OCI-LY7 (cell line): ENCODE results near the gene OR10R2. TPM values are rescaled to one million over a fixed set of nuclear protein-coding genes. Genes with fewer than 3 reads are reported as not detected.

Experiments used
- BruUV-seq: library from RNA; stranded (reverse); fragments of 400-500 nt; replicated peaks from 2 replicates; lab custom pipeline; 2021; lab: Mats Ljungman, UMichigan
- CTCF ChIA-PET: fragments of 300-600 bp; sonication (Branson Sonifier 250); formaldehyde crosslinking; loops from one replicate; lab custom pipeline; 2022; ENCODE audit warnings: antibody characterized with exemption; ENCODE audit not compliant: unreplicated experiment; lab: Charles Lee
- POLR2A ChIA-PET: fragments of 300-600 bp; sonication (Branson Sonifier 250); formaldehyde crosslinking; loops from one replicate; lab custom pipeline; 2022; ENCODE audit warnings: antibody characterized with exemption; lab: Charles Lee
- DNase-seq: peaks from one replicate; pipeline ENCODE4 v3.0.0-alpha.2; 2015; ENCODE audit warnings: low spot score
- H2AFZ ChIP-seq: fragments of 200-600 bp; sonication (generic), shearing (Covaris generic); 2 replicates; pipeline ENCODE4 v1.6.1; 2014; ENCODE audit warnings: mild to moderate bottlenecking, antibody characterized with exemption, low read length, moderate library complexity
- H3K27ac ChIP-seq: fragments of 200-600 bp; sonication (generic); 2 replicates; pipeline ENCODE4 v1.5.1; 2014; ENCODE audit warnings: mixed run types, low read depth, mild to moderate bottlenecking, moderate library complexity, low read length, inconsistent platforms; ENCODE audit not compliant: poor library complexity, severe bottlenecking
- H3K36me3 ChIP-seq: fragments of 200-600 bp; sonication (generic); 2 replicates; pipeline ENCODE4 v1.6.1; 2014; ENCODE audit warnings: mild to moderate bottlenecking, antibody characterized with exemption, low read length, moderate library complexity, mixed read lengths; ENCODE audit not compliant: insufficient read depth
- H3K4me1 ChIP-seq: fragments of 200-600 bp; sonication (generic); 2 replicates; pipeline ENCODE4 v1.5.1; 2014; ENCODE audit warnings: mild to moderate bottlenecking, low read length; ENCODE audit not compliant: insufficient read depth, poor library complexity, severe bottlenecking
- H3K4me2 ChIP-seq: fragments of 200-600 bp; sonication (generic); 2 replicates; pipeline ENCODE4 v1.6.1; 2014; ENCODE audit warnings: mild to moderate bottlenecking, low read length
- H3K4me3 ChIP-seq: fragments of 200-600 bp; sonication (generic); 2 replicates; pipeline ENCODE4 v1.5.1; 2014; ENCODE audit warnings: mild to moderate bottlenecking, low read depth, low read length; ENCODE audit not compliant: poor library complexity, severe bottlenecking
- H3K79me2 ChIP-seq: fragments of 200-600 bp; sonication (generic); 2 replicates; pipeline ENCODE4 v1.6.1; 2016; ENCODE audit warnings: low read depth, mild to moderate bottlenecking, low read length, moderate library complexity, mixed read lengths; ENCODE audit not compliant: insufficient read depth
- H3K9me2 ChIP-seq: fragments of 200-600 bp; sonication (generic); 2 replicates; pipeline ENCODE4 v1.6.1; 2016; ENCODE audit warnings: mild to moderate bottlenecking, low read length, mixed read lengths; ENCODE audit not compliant: insufficient read depth
- H3K9me3 ChIP-seq: fragments of 200-600 bp; sonication (generic); 2 replicates; pipeline ENCODE4 v1.6.1; 2014; ENCODE audit warnings: mild to moderate bottlenecking, mixed run types, low read length, mixed read lengths
- H4K20me1 ChIP-seq: fragments of 200-600 bp; sonication (generic); 2 replicates; pipeline ENCODE4 v1.6.1; 2014; ENCODE audit warnings: mild to moderate bottlenecking, antibody characterized with exemption, low read length, moderate library complexity, mixed read lengths; ENCODE audit not compliant: insufficient read depth
- EZH2phosphoT487 ChIP-seq: fragments of 200-600 bp; sonication (generic); IDR thresholded peaks from 2 replicates; pipeline ENCODE4 v1.6.1; 2018; ENCODE audit warnings: low read depth, borderline replicate concordance, mild to moderate bottlenecking, mixed run types, antibody characterized with exemption, low read length, moderate library complexity, mixed read lengths
- intact Hi-C: fragments of 100-400 bp; cut with micrococcal nuclease; formaldehyde crosslinking; loops from one replicate; pipeline ENCODE4 v1.10.0; 2022; ENCODE audit not compliant: unreplicated experiment
- total RNA-seq, 2 experiments: library from RNA; depleted of rRNA in 1 of 2; stranded (reverse); fragments of >200 nt in 1 of 2; shearing (Covaris generic) in 1 of 2; gene quantifications; 2 replicates each; pipeline ENCODE4 v1.2.3, GENCODE V29; 2014 to 2022
- TF ChIP-seq, protein P1 (sequence below): fragments of 200-600 bp; sonication (generic); conservative IDR thresholded peaks from 2 replicates; pipeline ENCODE4 v1.5.1; 2014; ENCODE audit warnings: mild to moderate bottlenecking, antibody characterized with exemption, low read length, moderate library complexity, mixed read lengths

OR10R2 gene
- total RNA-seq, 2 experiments from 2014 or later, result not detected

DNA sequence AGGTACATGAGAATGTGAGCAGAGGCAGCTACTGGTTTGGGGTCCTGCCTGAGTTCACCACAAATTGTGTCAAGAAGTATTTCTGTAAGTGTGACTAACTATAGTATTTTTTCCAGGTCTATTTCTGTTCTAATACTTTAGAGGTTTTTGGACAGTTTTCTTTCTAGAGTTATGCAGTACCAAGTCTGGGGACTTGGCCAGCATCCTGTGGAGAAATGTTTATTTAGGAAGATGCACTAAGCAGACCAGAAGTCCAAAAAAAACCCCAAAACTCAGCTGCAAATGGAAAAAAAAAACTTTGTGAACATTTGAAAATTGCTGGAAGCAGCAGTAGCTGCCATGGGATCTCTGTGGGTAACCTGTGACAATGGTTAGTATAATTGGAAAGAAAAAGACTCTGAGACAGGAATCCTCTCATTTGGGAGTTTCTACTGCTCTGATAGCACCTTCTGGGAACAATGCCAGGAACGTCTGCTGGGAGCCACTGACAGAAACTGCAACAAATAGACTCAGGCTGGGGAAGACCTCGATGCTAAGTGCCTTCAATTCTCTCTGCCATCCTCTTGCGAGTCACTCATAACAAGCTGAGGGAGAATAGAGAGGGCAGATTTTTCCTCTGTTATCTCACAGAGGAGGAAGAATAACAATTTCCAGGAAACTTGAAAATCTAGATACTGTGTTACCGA, 37.6 kb downstream of the OR10R2 start:
- H3K79me2 ChIP-seq, result no peaks in the 10 kb centered on the region
- no peaks in the 10 kb centered on the region for H3K36me3 ChIP-seq
- H3K27ac ChIP-seq, result no peak overlapping the region
- no peaks in the 10 kb centered on the region for H3K4me1 ChIP-seq
- H3K4me2 ChIP-seq, result no peak overlapping the region
- BruUV-seq, result no TSS peak
- no peak overlapping the region for H3K4me3 ChIP-seq
- no peaks in the 10 kb centered on the region for H4K20me1 ChIP-seq
- ChIA-PET POLR2A (no interaction called here), CTCF (no interaction called here)
- intact Hi-C loops, result loop anchor here (5.0 kb wide), 3 partner anchors 143 to 578 kb away; no protein-coding TSS in a partner anchor
- H3K9me3 ChIP-seq, result no peaks in the 10 kb centered on the region
- H3K9me2 ChIP-seq, result no peaks in the 10 kb centered on the region
- no peak for DNase-seq
- no peak for TF ChIP-seq EZH2phosphoT487
- TF ChIP-seq, protein P1, sequence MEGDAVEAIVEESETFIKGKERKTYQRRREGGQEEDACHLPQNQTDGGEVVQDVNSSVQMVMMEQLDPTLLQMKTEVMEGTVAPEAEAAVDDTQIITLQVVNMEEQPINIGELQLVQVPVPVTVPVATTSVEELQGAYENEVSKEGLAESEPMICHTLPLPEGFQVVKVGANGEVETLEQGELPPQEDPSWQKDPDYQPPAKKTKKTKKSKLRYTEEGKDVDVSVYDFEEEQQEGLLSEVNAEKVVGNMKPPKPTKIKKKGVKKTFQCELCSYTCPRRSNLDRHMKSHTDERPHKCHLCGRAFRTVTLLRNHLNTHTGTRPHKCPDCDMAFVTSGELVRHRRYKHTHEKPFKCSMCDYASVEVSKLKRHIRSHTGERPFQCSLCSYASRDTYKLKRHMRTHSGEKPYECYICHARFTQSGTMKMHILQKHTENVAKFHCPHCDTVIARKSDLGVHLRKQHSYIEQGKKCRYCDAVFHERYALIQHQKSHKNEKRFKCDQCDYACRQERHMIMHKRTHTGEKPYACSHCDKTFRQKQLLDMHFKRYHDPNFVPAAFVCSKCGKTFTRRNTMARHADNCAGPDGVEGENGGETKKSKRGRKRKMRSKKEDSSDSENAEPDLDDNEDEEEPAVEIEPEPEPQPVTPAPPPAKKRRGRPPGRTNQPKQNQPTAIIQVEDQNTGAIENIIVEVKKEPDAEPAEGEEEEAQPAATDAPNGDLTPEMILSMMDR, result no peak
- no peak overlapping the region for H2AFZ ChIP-seq

DNA sequence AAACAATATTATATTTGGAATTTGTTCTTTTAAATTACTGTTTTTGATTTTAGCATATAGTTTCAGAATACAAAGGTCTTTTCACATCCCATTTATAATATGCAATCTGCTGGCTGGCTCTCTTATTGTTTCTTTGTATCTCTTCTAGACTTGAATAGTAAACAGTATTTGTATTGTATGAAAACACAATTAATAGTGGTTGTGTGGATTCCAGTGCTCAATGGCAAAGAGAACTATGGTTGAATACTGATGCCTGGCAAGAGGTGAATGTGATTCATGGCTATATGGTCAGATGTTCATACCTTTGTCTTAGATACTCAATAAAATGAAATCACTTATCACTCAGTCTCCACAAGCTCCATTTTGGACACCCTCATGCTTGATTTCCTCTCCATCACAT, 44.9 kb downstream of the OR10R2 start:
- BruUV-seq, result no TSS peak
- no peaks in the 10 kb centered on the region for H3K36me3 ChIP-seq
- no peaks in the 10 kb centered on the region for H3K9me3 ChIP-seq
- H3K4me1 ChIP-seq, result no peaks in the 10 kb centered on the region
- TF ChIP-seq, protein P1, result no peak
- no peak for TF ChIP-seq EZH2phosphoT487
- no peak overlapping the region for H3K4me2 ChIP-seq
- CTCF ChIA-PET, result no interaction called here
- DNase-seq, result no peak
- H3K27ac ChIP-seq, result no peak overlapping the region
- POLR2A ChIA-PET, result interaction anchor here (0.7 kb wide), 1 partner anchor 206 kb away, joined by 3 read pairs; no protein-coding TSS in a partner anchor
- no peaks in the 10 kb centered on the region; the same call in 1 of the 2 replicates for H3K9me2 ChIP-seq
- no peaks in the 10 kb centered on the region for H3K79me2 ChIP-seq
- intact Hi-C loops, result no loop called here
- no peak overlapping the region for H3K4me3 ChIP-seq
- no peaks in the 10 kb centered on the region for H4K20me1 ChIP-seq
- H2AFZ ChIP-seq, result no peak overlapping the region

DNA sequence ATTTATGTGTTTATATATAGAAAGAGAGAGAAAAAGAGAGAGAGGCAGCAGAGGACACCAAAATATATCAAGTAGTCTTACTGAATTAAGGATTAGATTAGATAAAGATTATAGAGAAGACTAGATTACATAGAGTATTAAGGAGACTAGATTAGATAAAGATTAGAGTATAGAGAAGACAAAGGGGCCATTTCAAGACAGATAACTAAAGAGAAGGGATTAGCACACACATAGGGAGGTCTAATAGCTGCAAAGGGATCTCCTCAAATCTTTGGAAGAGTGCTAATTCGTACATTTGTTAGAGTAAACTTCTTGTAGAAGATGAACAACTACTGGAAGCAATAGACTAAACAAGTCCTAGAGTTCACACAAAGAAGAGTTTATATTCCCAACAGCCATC, 48.0 kb downstream of the OR10R2 start:
- POLR2A ChIA-PET, result no interaction called here
- no peaks in the 10 kb centered on the region for H3K79me2 ChIP-seq
- BruUV-seq, result no TSS peak
- no peaks in the 10 kb centered on the region; the same call in 1 of the 2 replicates for H3K9me2 ChIP-seq
- H4K20me1 ChIP-seq, result no peaks in the 10 kb centered on the region
- no peaks in the 10 kb centered on the region for H3K36me3 ChIP-seq
- no peak for DNase-seq
- H3K4me2 ChIP-seq, result no peak overlapping the region
- H3K9me3 ChIP-seq, result no peaks in the 10 kb centered on the region
- CTCF ChIA-PET, result no interaction called here
- no peak overlapping the region for H3K4me3 ChIP-seq
- no peak overlapping the region for H3K27ac ChIP-seq
- no peaks in the 10 kb centered on the region for H3K4me1 ChIP-seq
- H2AFZ ChIP-seq, result no peak overlapping the region
- intact Hi-C loops, result no loop called here
- TF ChIP-seq EZH2phosphoT487, result no peak
- TF ChIP-seq, protein P1, result no peak
